ENCODE data around the gene SFTA2.
"Not testable (repeated sequence)": the region's sequence is repeated elsewhere in the genome, so short reads cannot be mapped to it uniquely, and the experiment has no call there.

SFTA2 gene

GRCh38 chr6:30931969-30932645 lies at the start of gene SFTA2:
TSS of gene SFTA2 (minus strand) at chr6:30932170. CDS start at chr6:30932096, 74 bp downstream.
- DNase-seq: no peak

GRCh38 chr6:30979690-30980089 lies 47.7 kb upstream of the SFTA2 start:
- DNase-seq: no peak

GRCh38 chr6:30979141-30979540 lies 47.2 kb upstream of the SFTA2 start:
- no peak for DNase-seq

- no peak for DNase-seq
Observed at GRCh38 chr6:30974490-30975252, 42.7 kb upstream of the SFTA2 start.

- no peak for DNase-seq
Observed at GRCh38 chr6:30972816-30973215, 40.8 kb upstream of the SFTA2 start.

GRCh38 chr6:30970946-30971345 lies 39.0 kb upstream of the SFTA2 start:
- DNase-seq: no peak

- DNase-seq: not testable (repeated sequence)
Observed at GRCh38 chr6:30969171-30969570, 37.2 kb upstream of the SFTA2 start.

- no peak for DNase-seq
Observed at GRCh38 chr6:30966154-30966553, 34.2 kb upstream of the SFTA2 start.

- DNase-seq: no peak
Observed at GRCh38 chr6:30965140-30965601, 33.2 kb upstream of the SFTA2 start.

- no peak for DNase-seq
Observed at GRCh38 chr6:30964075-30964474, 32.1 kb upstream of the SFTA2 start.

GRCh38 chr6:30963641-30964040 lies 31.7 kb upstream of the SFTA2 start:
- DNase-seq: no peak

GRCh38 chr6:30962716-30963115 lies 30.7 kb upstream of the SFTA2 start:
- DNase-seq: no peak

GRCh38 chr6:30960907-30961673 lies 29.1 kb upstream of the SFTA2 start:
- DNase-seq: no peak

GRCh38 chr6:30957716-30958115 lies 25.7 kb upstream of the SFTA2 start:
- DNase-seq: no peak

GRCh38 chr6:30955367-30956042 lies 23.5 kb upstream of the SFTA2 start:
- no peak for DNase-seq

GRCh38 chr6:30954631-30955366 lies 22.8 kb upstream of the SFTA2 start:
- DNase-seq: no peak

- DNase-seq: no peak
Observed at GRCh38 chr6:30951907-30952469, 20.0 kb upstream of the SFTA2 start.

- no peak for DNase-seq
Observed at GRCh38 chr6:30948811-30949210, 16.8 kb upstream of the SFTA2 start.

GRCh38 chr6:30947231-30947630 lies 15.3 kb upstream of the SFTA2 start:
- no peak for DNase-seq

GRCh38 chr6:30945281-30945680 lies 13.3 kb upstream of the SFTA2 start:
- no peak for DNase-seq

GRCh38 chr6:30944051-30944450 lies 12.1 kb upstream of the SFTA2 start:
- DNase-seq: no peak

All from NCI-H1930 (cell line).